A673 (cell line): ENCODE data around the gene FAM114A2. TPM values are rescaled to one million over a fixed set of nuclear protein-coding genes. Genes with fewer than 3 reads are reported as not detected.
A peak's percentile ranks its signal among the peaks of the same experiment; 100 is the strongest.

Experiments
- BruUV-seq: library from RNA; stranded (reverse); fragments of 400-500 nt; replicated peaks from 2 replicates; lab custom pipeline; 2021; lab: Mats Ljungman, UMichigan
- CTCF ChIA-PET: fragments of 300-600 bp; sonication (Branson Sonifier 250); formaldehyde crosslinking; loops from one replicate; lab custom pipeline; 2022; ENCODE audit warnings: antibody characterized with exemption; lab: Charles Lee
- POLR2A ChIA-PET: fragments of 300-600 bp; sonication (Branson Sonifier 250); formaldehyde crosslinking; loops from one replicate; lab custom pipeline; 2022; ENCODE audit warnings: antibody characterized with exemption; ENCODE audit not compliant: low non-redundant PET; lab: Charles Lee
- DNase-seq: peaks from one replicate; pipeline ENCODE4 v3.0.0-alpha.2; 2015; ENCODE audit warnings: low spot score
- H3K27ac ChIP-seq: fragments of 200-600 bp; sonication (generic); 2 replicates; pipeline ENCODE4 v1.5.1; 2016; ENCODE audit warnings: mixed run types, low read depth, mild to moderate bottlenecking, mixed read lengths, antibody characterized with exemption, low read length; ENCODE audit not compliant: poor library complexity, severe bottlenecking
- H3K27me3 ChIP-seq: fragments of 200-600 bp; sonication (generic); replicated peaks from 2 replicates; pipeline ENCODE4 v1.6.1; 2017; ENCODE audit warnings: mixed run types, low read depth, mild to moderate bottlenecking, mixed read lengths, antibody characterized with exemption, low read length; ENCODE audit not compliant: insufficient read depth, poor library complexity
- H3K36me3 ChIP-seq: fragments of 200-600 bp; sonication (generic); 2 replicates; pipeline ENCODE4 v1.6.1; 2016; ENCODE audit warnings: mixed run types, mild to moderate bottlenecking, mixed read lengths, antibody characterized with exemption, low read length; ENCODE audit not compliant: insufficient read depth, poor library complexity, severe bottlenecking
- H3K4me1 ChIP-seq: fragments of 200-600 bp; sonication (generic); 2 replicates; pipeline ENCODE4 v1.6.1; 2017; ENCODE audit warnings: mixed run types, mild to moderate bottlenecking, mixed read lengths, antibody characterized with exemption, low read length; ENCODE audit not compliant: insufficient read depth, poor library complexity, severe bottlenecking
- H3K4me3 ChIP-seq: fragments of 200-600 bp; sonication (generic); 2 replicates; pipeline ENCODE4 v1.5.1; 2016; ENCODE audit warnings: low read depth, mixed run types, mild to moderate bottlenecking, mixed read lengths, low read length; ENCODE audit not compliant: poor library complexity, severe bottlenecking
- H3K9me3 ChIP-seq: fragments of 200-600 bp; sonication (generic); 2 replicates; pipeline ENCODE4 v1.6.1; 2016; ENCODE audit warnings: mixed run types, low read depth, mild to moderate bottlenecking, mixed read lengths, antibody characterized with exemption, low read length; ENCODE audit not compliant: poor library complexity, severe bottlenecking
- CTCF ChIP-seq: fragments of 300-800, 200-600 bp; sonication (generic); conservative IDR thresholded peaks from 2 replicates; pipeline ENCODE4 v1.5.1; 2017; ENCODE audit warnings: low read depth, mild to moderate bottlenecking, antibody characterized with exemption, low read length, moderate library complexity, mixed read lengths
- EZH2 ChIP-seq: fragments of 200-600 bp; sonication (generic); IDR thresholded peaks from 2 replicates; pipeline ENCODE4 v1.6.1; 2017; ENCODE audit warnings: borderline replicate concordance, low read depth, mild to moderate bottlenecking, mixed read lengths, antibody characterized with exemption, low read length; ENCODE audit not compliant: poor library complexity, severe bottlenecking
- intact Hi-C: fragments of 100-400 bp; cut with micrococcal nuclease; formaldehyde crosslinking; loops from one replicate; pipeline ENCODE4 v1.10.0; 2022; ENCODE audit not compliant: unreplicated experiment
- total RNA-seq: library from RNA; stranded (reverse); gene quantifications from 2 replicates; pipeline ENCODE4 v1.2.3, GENCODE V29; 2021

FAM114A2 gene
- total RNA-seq, 1 experiment from 2014 or later = 23.5 TPM

- BruUV-seq = TSS peak; percentile 76
- Histone ChIP-seq H3K36me3 (no peaks in the 10 kb centered on the region), H3K4me3 (peak overlapping the region; percentile 87), H3K27me3 (no peaks in the 10 kb centered on the region), H3K9me3 (no peaks in the 10 kb centered on the region), H3K4me1 (no peaks in the 10 kb centered on the region), H3K27ac (peak overlapping the region; percentile 83)
- ChIA-PET POLR2A (no interaction called here), CTCF (no interaction called here)
- TF ChIP-seq CTCF (no peak), EZH2 (no peak)
- DNase-seq = no peak
- intact Hi-C loops = no loop called here
Observed at GRCh38 chr5:154038261-154038706, 426 bp downstream of the FAM114A2 start.

GRCh38 chr5:154034944-154035343 lies 3.8 kb downstream of the FAM114A2 start:
- no TSS peak for BruUV-seq
- no peak overlapping the region for H3K27ac ChIP-seq
- no peak overlapping the region for H3K4me3 ChIP-seq
- intact Hi-C loops = no loop called here
- CTCF ChIA-PET = no interaction called here
- POLR2A ChIA-PET = no interaction called here
- H3K4me1 ChIP-seq = no peaks in the 10 kb centered on the region
- DNase-seq = no peak
- no peaks in the 10 kb centered on the region for H3K36me3 ChIP-seq
- H3K27me3 ChIP-seq = no peaks in the 10 kb centered on the region
- TF ChIP-seq EZH2 (no peak), CTCF (no peak)
- no peaks in the 10 kb centered on the region for H3K9me3 ChIP-seq

- ChIA-PET POLR2A (no interaction called here), CTCF (no interaction called here)
- no peaks in the 10 kb centered on the region for H3K27me3 ChIP-seq
- peaks cover 2% of the 10 kb centered on the region for H3K36me3 ChIP-seq
- no TSS peak for BruUV-seq
- no peak overlapping the region for H3K27ac ChIP-seq
- no peak overlapping the region for H3K4me3 ChIP-seq
- no peak for DNase-seq
- intact Hi-C loops = no loop called here
- no peaks in the 10 kb centered on the region for H3K4me1 ChIP-seq
- TF ChIP-seq CTCF (no peak), EZH2 (no peak)
- H3K9me3 ChIP-seq = no peaks in the 10 kb centered on the region
Observed at GRCh38 chr5:154031937-154032489, 6.7 kb downstream of the FAM114A2 start.
